ENCODE data around the gene TRAPPC8. TPM values are rescaled to one million over a fixed set of nuclear protein-coding genes. Genes with fewer than 3 reads are reported as not detected.

TRAPPC8 gene, protein sequence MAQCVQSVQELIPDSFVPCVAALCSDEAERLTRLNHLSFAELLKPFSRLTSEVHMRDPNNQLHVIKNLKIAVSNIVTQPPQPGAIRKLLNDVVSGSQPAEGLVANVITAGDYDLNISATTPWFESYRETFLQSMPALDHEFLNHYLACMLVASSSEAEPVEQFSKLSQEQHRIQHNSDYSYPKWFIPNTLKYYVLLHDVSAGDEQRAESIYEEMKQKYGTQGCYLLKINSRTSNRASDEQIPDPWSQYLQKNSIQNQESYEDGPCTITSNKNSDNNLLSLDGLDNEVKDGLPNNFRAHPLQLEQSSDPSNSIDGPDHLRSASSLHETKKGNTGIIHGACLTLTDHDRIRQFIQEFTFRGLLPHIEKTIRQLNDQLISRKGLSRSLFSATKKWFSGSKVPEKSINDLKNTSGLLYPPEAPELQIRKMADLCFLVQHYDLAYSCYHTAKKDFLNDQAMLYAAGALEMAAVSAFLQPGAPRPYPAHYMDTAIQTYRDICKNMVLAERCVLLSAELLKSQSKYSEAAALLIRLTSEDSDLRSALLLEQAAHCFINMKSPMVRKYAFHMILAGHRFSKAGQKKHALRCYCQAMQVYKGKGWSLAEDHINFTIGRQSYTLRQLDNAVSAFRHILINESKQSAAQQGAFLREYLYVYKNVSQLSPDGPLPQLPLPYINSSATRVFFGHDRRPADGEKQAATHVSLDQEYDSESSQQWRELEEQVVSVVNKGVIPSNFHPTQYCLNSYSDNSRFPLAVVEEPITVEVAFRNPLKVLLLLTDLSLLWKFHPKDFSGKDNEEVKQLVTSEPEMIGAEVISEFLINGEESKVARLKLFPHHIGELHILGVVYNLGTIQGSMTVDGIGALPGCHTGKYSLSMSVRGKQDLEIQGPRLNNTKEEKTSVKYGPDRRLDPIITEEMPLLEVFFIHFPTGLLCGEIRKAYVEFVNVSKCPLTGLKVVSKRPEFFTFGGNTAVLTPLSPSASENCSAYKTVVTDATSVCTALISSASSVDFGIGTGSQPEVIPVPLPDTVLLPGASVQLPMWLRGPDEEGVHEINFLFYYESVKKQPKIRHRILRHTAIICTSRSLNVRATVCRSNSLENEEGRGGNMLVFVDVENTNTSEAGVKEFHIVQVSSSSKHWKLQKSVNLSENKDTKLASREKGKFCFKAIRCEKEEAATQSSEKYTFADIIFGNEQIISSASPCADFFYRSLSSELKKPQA (N-terminal part only)
- total RNA-seq = 35.5 and 68.9 TPM in 2 replicates

DNA sequence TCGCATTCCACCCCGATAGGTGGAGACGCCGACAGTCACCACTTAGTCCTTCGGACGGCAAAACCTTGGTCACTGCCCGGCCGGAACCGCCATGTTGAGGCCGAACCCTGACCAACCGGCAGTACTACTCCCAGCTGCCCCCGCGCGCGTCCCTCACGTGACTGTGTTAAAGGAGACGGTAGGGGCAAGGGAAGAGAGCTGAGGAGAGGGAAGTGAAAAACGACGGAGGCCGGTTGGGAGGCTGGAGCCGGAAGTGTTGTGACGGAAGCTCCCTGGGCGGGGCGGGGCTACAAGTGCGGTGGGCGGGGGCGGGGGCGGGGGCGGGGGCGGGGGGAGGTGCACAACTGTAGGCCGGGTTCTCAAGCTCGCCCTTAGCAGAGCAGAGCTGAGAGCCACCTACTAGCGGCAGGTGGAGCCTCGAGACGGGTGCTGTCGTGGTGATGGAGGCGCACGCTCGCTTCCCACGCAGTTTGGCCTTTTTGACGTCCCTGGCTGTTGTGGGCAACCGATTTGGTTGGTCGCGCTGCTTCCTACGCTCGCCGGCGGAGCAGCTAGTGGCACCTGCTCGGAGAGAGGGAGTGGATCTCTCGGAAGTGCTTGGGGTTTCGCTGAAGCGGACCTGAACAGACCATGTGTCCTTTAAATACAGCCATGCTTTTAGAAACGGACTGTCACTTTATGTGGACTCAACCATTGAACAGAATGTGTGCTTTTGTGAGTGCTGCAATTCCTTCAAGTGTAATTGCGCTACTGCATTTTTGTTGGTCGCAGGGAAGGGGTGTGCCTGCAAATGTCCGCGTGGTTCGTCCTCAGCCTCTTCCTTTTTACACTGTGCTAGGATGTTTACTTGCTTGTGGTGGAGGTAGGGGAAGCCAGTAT, at the start of gene TRAPPC8:
Gene TRAPPC8, minus strand, starts transcription at position 130 of the 879 bp plus-strand sequence. CDS start 364 bp downstream, outside the sequence.

Other genes starting within 250 kb of the TRAPPC8 start
- 0.25 TPM in 1 of 2 replicates, not detected in the other for gene SLC25A52, start 182.2 kb downstream of the TRAPPC8 start, total RNA-seq
- 4.8 and 6.5 TPM in 2 replicates for gene RNF125, start 75.7 kb upstream of the TRAPPC8 start, total RNA-seq
- gene RNF138, start 148.7 kb upstream of the TRAPPC8 start, total RNA-seq = 26.1 and 29.8 TPM in 2 replicates
- gene MEP1B, start 246.9 kb upstream of the TRAPPC8 start, total RNA-seq = 0.25 TPM in 1 of 2 replicates, not detected in the other